Measurements from ENCODE around the gene CASZ1. TPM values are rescaled to one million over a fixed set of nuclear protein-coding genes. Genes with fewer than 3 reads are reported as not detected.

Gene CASZ1
- total and polyA plus RNA-seq, 2 experiments from 2014 or later = 6.2 to 6.7 TPM

DNA sequence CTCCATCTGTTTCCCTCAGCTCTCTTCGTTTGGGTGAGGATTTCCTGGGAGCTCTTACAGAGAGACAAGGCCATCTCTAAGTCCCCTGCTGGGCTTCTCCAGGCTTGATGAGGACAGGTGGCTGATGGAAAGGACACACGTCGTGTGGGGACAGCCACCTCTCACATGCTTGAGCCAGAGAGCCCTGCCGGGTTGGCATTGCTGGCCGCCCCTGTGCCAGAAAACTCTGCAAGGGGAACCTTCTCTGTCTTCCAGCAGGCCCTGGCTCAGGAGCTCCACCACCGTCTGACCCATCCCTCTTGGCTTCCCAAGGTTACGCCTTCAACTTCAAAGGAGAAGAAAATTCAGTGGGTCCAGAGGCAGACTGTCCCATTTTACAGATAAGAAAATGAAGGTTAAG lies 82.8 kb downstream of the CASZ1 start (continued):
- TF ChIP-seq, protein P1, sequence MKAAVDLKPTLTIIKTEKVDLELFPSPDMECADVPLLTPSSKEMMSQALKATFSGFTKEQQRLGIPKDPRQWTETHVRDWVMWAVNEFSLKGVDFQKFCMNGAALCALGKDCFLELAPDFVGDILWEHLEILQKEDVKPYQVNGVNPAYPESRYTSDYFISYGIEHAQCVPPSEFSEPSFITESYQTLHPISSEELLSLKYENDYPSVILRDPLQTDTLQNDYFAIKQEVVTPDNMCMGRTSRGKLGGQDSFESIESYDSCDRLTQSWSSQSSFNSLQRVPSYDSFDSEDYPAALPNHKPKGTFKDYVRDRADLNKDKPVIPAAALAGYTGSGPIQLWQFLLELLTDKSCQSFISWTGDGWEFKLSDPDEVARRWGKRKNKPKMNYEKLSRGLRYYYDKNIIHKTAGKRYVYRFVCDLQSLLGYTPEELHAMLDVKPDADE (IDR thresholded peaks at IDR 0.05) = no peak

DNA sequence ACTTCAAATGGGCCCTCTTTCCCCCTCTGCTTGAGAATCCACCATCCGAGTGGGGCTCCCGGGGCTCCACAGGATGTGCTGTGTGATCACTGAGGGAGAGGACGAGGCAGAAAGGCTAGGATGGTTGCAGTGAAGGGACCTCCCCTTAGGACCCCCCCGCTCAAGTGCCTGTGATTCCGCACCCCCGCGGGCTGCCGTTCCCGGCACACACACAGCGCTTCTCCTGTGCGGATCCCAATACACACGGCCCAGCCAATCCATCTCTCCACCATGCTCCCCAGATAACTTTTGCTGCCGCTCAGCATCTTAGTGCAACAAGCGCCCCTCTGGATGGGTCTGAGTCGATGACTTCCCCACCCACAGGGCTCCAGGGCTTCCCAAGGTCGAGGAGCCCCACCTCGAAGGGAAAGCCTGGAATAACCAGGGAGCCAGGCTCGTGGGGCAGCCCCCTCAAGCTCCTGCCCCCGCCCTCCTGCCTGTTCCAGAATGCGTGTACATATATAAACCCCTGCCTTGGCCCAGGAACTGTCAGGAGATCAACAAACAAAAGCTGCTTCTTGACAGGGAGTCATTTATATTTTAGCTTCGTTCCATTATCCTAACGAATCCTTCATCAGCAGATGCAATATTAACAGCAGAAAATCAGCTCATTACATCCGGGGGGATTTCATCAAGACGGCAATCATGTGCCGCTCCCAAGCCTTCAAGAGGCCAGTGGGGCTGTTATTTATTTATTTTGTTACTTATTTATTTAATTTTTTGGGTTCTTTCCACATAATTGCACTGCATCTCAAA lies 83.7 kb downstream of the CASZ1 start:
- DNase-seq (ENCODE audit: low spot score) (no peak), ATAC-seq (no peak; the same call in 2 of the 3 replicates)
- peaks cover 25% of the 10 kb centered on the region for H3K4me1 ChIP-seq (ENCODE audit: insufficient read depth)
- H3K27me3 ChIP-seq (ENCODE audit: insufficient read depth) = no peaks in the 10 kb centered on the region
- no peaks in the 10 kb centered on the region for H3K9me3 Mint-ChIP-seq
- H3F3A ChIP-seq (replicated peaks; ENCODE audit: low read depth) = no peaks in the 10 kb centered on the region
- no peaks in the 10 kb centered on the region for H3K9me2 ChIP-seq (ENCODE audit: insufficient read depth)
- TF ChIP-seq JUNB (IDR thresholded peaks at IDR 0.05; ENCODE audit: unreplicated experiment) (no peak), ZNF331 (CRISPR knock-in tag; IDR thresholded peaks at IDR 0.05; ENCODE audit: low read depth) (no peak), STAT1 (IDR thresholded peaks at IDR 0.05; ENCODE audit: unreplicated experiment) (no peak), POLR2AphosphoS5 (IDR thresholded peaks at IDR 0.05; ENCODE audit: low read depth) (no peak)
- TF ChIP-seq, protein P2, sequence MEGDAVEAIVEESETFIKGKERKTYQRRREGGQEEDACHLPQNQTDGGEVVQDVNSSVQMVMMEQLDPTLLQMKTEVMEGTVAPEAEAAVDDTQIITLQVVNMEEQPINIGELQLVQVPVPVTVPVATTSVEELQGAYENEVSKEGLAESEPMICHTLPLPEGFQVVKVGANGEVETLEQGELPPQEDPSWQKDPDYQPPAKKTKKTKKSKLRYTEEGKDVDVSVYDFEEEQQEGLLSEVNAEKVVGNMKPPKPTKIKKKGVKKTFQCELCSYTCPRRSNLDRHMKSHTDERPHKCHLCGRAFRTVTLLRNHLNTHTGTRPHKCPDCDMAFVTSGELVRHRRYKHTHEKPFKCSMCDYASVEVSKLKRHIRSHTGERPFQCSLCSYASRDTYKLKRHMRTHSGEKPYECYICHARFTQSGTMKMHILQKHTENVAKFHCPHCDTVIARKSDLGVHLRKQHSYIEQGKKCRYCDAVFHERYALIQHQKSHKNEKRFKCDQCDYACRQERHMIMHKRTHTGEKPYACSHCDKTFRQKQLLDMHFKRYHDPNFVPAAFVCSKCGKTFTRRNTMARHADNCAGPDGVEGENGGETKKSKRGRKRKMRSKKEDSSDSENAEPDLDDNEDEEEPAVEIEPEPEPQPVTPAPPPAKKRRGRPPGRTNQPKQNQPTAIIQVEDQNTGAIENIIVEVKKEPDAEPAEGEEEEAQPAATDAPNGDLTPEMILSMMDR (conservative IDR thresholded peaks at IDR 0.05; ENCODE audit: low read depth in 2 of 2) = no peak
- TF ChIP-seq, protein P1 (IDR thresholded peaks at IDR 0.05) = no peak
- peaks cover 8% of the 10 kb centered on the region for H3K27me3 Mint-ChIP-seq (ENCODE audit: insufficient read depth, low read depth, poor library complexity)
- H3K36me3 Mint-ChIP-seq (ENCODE audit: low read depth) = no peaks in the 10 kb centered on the region
- peaks cover 52% of the 10 kb centered on the region for H3K4me1 Mint-ChIP-seq
- peak overlapping the region; percentile 43; the same call in 1 of the 2 replicates for H3K27ac Mint-ChIP-seq
- H3K4me3 Mint-ChIP-seq = no peak overlapping the region
- no peaks in the 10 kb centered on the region for H4K20me1 ChIP-seq (replicated peaks; ENCODE audit: insufficient read depth)
- no peak overlapping the region for H3K4me3 ChIP-seq
- no peak overlapping the region for H2AFZ ChIP-seq
- H3K27ac ChIP-seq (ENCODE audit: low read depth) = no peak overlapping the region
- no peaks in the 10 kb centered on the region for H3K79me2 ChIP-seq (replicated peaks; ENCODE audit: insufficient read depth)
- H3K36me3 ChIP-seq (ENCODE audit: insufficient read depth) = no peaks in the 10 kb centered on the region
- no peak overlapping the region for H3K4me2 ChIP-seq

DNA sequence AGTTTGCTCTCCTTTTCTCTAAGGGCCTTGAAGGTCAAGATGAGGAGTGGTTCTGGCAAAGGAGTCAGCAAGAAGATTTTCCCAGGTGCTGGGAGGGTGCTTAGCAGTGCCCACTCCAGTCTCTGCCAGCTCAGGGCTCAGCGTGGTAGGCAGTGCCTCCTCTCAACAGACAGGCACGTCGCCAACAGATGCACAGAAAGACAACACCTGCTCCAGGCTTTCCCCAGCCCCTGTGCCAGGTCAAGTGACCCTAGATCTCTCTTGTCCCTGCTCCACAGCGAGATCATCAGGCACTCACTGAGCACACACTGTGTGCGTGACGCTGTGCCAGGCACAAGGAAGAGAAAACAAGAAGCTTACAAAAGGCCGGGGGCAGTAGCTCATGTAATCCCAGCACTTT lies 86.0 kb downstream of the CASZ1 start:
- H3K4me1 Mint-ChIP-seq = peaks cover 43% of the 10 kb centered on the region
- TF ChIP-seq ZNF331 (CRISPR knock-in tag; IDR thresholded peaks at IDR 0.05; ENCODE audit: low read depth) (no peak), POLR2AphosphoS5 (IDR thresholded peaks at IDR 0.05; ENCODE audit: low read depth) (no peak), CREB1 (CRISPR knock-in tag; IDR thresholded peaks at IDR 0.05; ENCODE audit: low read depth) (no peak), NANOG (IDR thresholded peaks at IDR 0.05; ENCODE audit: borderline replicate concordance) (no peak), ZNF114 (CRISPR knock-in tag; IDR thresholded peaks at IDR 0.05) (no peak), JUNB (IDR thresholded peaks at IDR 0.05; ENCODE audit: unreplicated experiment) (no peak), STAT1 (IDR thresholded peaks at IDR 0.05; ENCODE audit: unreplicated experiment) (no peak)
- TF ChIP-seq, protein P2 (conservative IDR thresholded peaks at IDR 0.05; ENCODE audit: low read depth in 2 of 2) = no peak
- TF ChIP-seq, protein P3, sequence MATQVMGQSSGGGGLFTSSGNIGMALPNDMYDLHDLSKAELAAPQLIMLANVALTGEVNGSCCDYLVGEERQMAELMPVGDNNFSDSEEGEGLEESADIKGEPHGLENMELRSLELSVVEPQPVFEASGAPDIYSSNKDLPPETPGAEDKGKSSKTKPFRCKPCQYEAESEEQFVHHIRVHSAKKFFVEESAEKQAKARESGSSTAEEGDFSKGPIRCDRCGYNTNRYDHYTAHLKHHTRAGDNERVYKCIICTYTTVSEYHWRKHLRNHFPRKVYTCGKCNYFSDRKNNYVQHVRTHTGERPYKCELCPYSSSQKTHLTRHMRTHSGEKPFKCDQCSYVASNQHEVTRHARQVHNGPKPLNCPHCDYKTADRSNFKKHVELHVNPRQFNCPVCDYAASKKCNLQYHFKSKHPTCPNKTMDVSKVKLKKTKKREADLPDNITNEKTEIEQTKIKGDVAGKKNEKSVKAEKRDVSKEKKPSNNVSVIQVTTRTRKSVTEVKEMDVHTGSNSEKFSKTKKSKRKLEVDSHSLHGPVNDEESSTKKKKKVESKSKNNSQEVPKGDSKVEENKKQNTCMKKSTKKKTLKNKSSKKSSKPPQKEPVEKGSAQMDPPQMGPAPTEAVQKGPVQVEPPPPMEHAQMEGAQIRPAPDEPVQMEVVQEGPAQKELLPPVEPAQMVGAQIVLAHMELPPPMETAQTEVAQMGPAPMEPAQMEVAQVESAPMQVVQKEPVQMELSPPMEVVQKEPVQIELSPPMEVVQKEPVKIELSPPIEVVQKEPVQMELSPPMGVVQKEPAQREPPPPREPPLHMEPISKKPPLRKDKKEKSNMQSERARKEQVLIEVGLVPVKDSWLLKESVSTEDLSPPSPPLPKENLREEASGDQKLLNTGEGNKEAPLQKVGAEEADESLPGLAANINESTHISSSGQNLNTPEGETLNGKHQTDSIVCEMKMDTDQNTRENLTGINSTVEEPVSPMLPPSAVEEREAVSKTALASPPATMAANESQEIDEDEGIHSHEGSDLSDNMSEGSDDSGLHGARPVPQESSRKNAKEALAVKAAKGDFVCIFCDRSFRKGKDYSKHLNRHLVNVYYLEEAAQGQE (IDR thresholded peaks at IDR 0.05; ENCODE audit: unreplicated experiment) = no peak

More for the DNA sequence above, 86.0 kb downstream of the CASZ1 start:
- H2AFZ ChIP-seq = no peak overlapping the region
- no peak overlapping the region for H3K4me3 ChIP-seq
- no peaks in the 10 kb centered on the region for H3K36me3 ChIP-seq (ENCODE audit: insufficient read depth)
- no peak for DNase-seq (ENCODE audit: low spot score)
- Mint-ChIP-seq H3K36me3 (ENCODE audit: low read depth) (no peaks in the 10 kb centered on the region), H3K27ac (no peak overlapping the region), H3K4me3 (no peak overlapping the region), H3K27me3 (ENCODE audit: insufficient read depth, low read depth, poor library complexity) (peaks cover 15% of the 10 kb centered on the region), H3K9me3 (no peaks in the 10 kb centered on the region)
- H4K20me1 ChIP-seq (replicated peaks; ENCODE audit: insufficient read depth) = no peaks in the 10 kb centered on the region
- no peak for ATAC-seq
- H3F3A ChIP-seq (replicated peaks; ENCODE audit: low read depth) = 0 out of 2 replicates have a peak, but pooled peaks cover 3% of the 10 kb centered on the region
- H3K4me2 ChIP-seq = no peak overlapping the region
- no peaks in the 10 kb centered on the region for H3K27me3 ChIP-seq (ENCODE audit: insufficient read depth)
- no peaks in the 10 kb centered on the region for H3K79me2 ChIP-seq (replicated peaks; ENCODE audit: insufficient read depth)
- peaks cover 21% of the 10 kb centered on the region for H3K4me1 ChIP-seq (ENCODE audit: insufficient read depth)
- H3K9me2 ChIP-seq (ENCODE audit: insufficient read depth) = no peaks in the 10 kb centered on the region
- H3K27ac ChIP-seq (ENCODE audit: low read depth) = no peak overlapping the region
